ENCODE data around the gene SLC5A4.

The SLC5A4 gene

GRCh38 chr22:32219026-32219425 is 36.1 kb downstream of the SLC5A4 start:
- Mint-ChIP-seq H3K27ac (ENCODE audit: low read depth) (no peak overlapping the region), H3K36me3 (ENCODE audit: insufficient read depth) (no peaks in the 10 kb centered on the region), H3K4me3 (no peak overlapping the region), H3K9me3 (no peaks in the 10 kb centered on the region), H3K4me1 (no peaks in the 10 kb centered on the region), H3K27me3 (peaks cover 16% of the 10 kb centered on the region)
- no peak for DNase-seq (ENCODE audit: low spot score in 2 of 2)
- no peak for ATAC-seq (replicated peaks; ENCODE audit: extremely low read depth, poor library complexity, severe bottlenecking)

GRCh38 chr22:32218470-32218869 is 36.7 kb downstream of the SLC5A4 start:
- no peaks in the 10 kb centered on the region for H3K4me1 Mint-ChIP-seq
- ATAC-seq (replicated peaks; ENCODE audit: extremely low read depth, poor library complexity, severe bottlenecking) (no peak), DNase-seq (ENCODE audit: low spot score in 2 of 2) (no peak)
- no peaks in the 10 kb centered on the region for H3K9me3 Mint-ChIP-seq
- no peak overlapping the region for H3K27ac Mint-ChIP-seq (ENCODE audit: low read depth)
- H3K4me3 Mint-ChIP-seq = no peak overlapping the region
- H3K27me3 Mint-ChIP-seq = peaks cover 13% of the 10 kb centered on the region
- no peaks in the 10 kb centered on the region for H3K36me3 Mint-ChIP-seq (ENCODE audit: insufficient read depth)

- no peak overlapping the region for H3K27ac Mint-ChIP-seq (ENCODE audit: low read depth)
Measured at GRCh38 chr22:32217465-32217864, 37.7 kb downstream of the SLC5A4 start.

GRCh38 chr22:32216911-32217310 is 38.2 kb downstream of the SLC5A4 start:
- no peak for DNase-seq (ENCODE audit: low spot score in 2 of 2)
- H3K9me3 Mint-ChIP-seq = no peaks in the 10 kb centered on the region
- H3K36me3 Mint-ChIP-seq (ENCODE audit: insufficient read depth) = peaks cover 2% of the 10 kb centered on the region
- no peak overlapping the region for H3K27ac Mint-ChIP-seq (ENCODE audit: low read depth)
- no peak for ATAC-seq (replicated peaks; ENCODE audit: extremely low read depth, poor library complexity, severe bottlenecking)
- H3K27me3 Mint-ChIP-seq = peaks cover 22% of the 10 kb centered on the region
- no peak overlapping the region for H3K4me3 Mint-ChIP-seq
- H3K4me1 Mint-ChIP-seq = no peaks in the 10 kb centered on the region

More at GRCh38 chr22:32217465-32217864, 37.7 kb downstream of the SLC5A4 start:
- Mint-ChIP-seq H3K36me3 (ENCODE audit: insufficient read depth) (peaks cover 2% of the 10 kb centered on the region), H3K4me3 (no peak overlapping the region), H3K9me3 (no peaks in the 10 kb centered on the region), H3K27me3 (peaks cover 17% of the 10 kb centered on the region), H3K4me1 (no peaks in the 10 kb centered on the region)
- ATAC-seq (replicated peaks; ENCODE audit: extremely low read depth, poor library complexity, severe bottlenecking) (no peak), DNase-seq (ENCODE audit: low spot score in 2 of 2) (no peak)

- DNase-seq (ENCODE audit: low spot score in 2 of 2) = no peak
- peaks cover 2% of the 10 kb centered on the region for H3K36me3 Mint-ChIP-seq (ENCODE audit: insufficient read depth)
- ATAC-seq (replicated peaks; ENCODE audit: extremely low read depth, poor library complexity, severe bottlenecking) = no peak
- H3K9me3 Mint-ChIP-seq = no peaks in the 10 kb centered on the region
- peaks cover 11% of the 10 kb centered on the region for H3K4me1 Mint-ChIP-seq
- no peak overlapping the region for H3K4me3 Mint-ChIP-seq
- peaks cover 24% of the 10 kb centered on the region for H3K27me3 Mint-ChIP-seq
- H3K27ac Mint-ChIP-seq (ENCODE audit: low read depth) = no peak overlapping the region
Measured at GRCh38 chr22:32211011-32211410, 44.1 kb downstream of the SLC5A4 start.

GRCh38 chr22:32208681-32209080 is 46.5 kb downstream of the SLC5A4 start:
- H3K27ac Mint-ChIP-seq (ENCODE audit: low read depth) = no peak overlapping the region
- peaks cover 38% of the 10 kb centered on the region for H3K27me3 Mint-ChIP-seq
- peaks cover 2% of the 10 kb centered on the region for H3K36me3 Mint-ChIP-seq (ENCODE audit: insufficient read depth)

GRCh38 chr22:32207971-32208480 is 47.1 kb downstream of the SLC5A4 start:
- no peak for DNase-seq (ENCODE audit: low spot score in 2 of 2)
- Mint-ChIP-seq H3K27ac (ENCODE audit: low read depth) (no peak overlapping the region), H3K36me3 (ENCODE audit: insufficient read depth) (no peaks in the 10 kb centered on the region), H3K4me1 (peaks cover 40% of the 10 kb centered on the region), H3K4me3 (no peak overlapping the region), H3K9me3 (no peaks in the 10 kb centered on the region), H3K27me3 (peaks cover 43% of the 10 kb centered on the region)
- ATAC-seq (replicated peaks; ENCODE audit: extremely low read depth, poor library complexity, severe bottlenecking) = no peak

More at GRCh38 chr22:32208681-32209080, 46.5 kb downstream of the SLC5A4 start:
- Mint-ChIP-seq H3K4me3 (no peak overlapping the region), H3K9me3 (no peaks in the 10 kb centered on the region), H3K4me1 (peaks cover 33% of the 10 kb centered on the region)
- no peak for DNase-seq (ENCODE audit: low spot score in 2 of 2)
- no peak for ATAC-seq (replicated peaks; ENCODE audit: extremely low read depth, poor library complexity, severe bottlenecking)

- peak overlapping the region; percentile 81 for H3K4me3 Mint-ChIP-seq
Measured at GRCh38 chr22:32206774-32207758, 48.1 kb downstream of the SLC5A4 start.

GRCh38 chr22:32205974-32206773 is 49.0 kb downstream of the SLC5A4 start:
- peaks cover 31% of the 10 kb centered on the region for H3K27me3 Mint-ChIP-seq
- peak overlapping the region; percentile 81 for H3K4me3 Mint-ChIP-seq
- H3K9me3 Mint-ChIP-seq = no peaks in the 10 kb centered on the region
- H3K36me3 Mint-ChIP-seq (ENCODE audit: insufficient read depth) = no peaks in the 10 kb centered on the region
- no peak for DNase-seq (ENCODE audit: low spot score in 2 of 2)
- no peak overlapping the region for H3K27ac Mint-ChIP-seq (ENCODE audit: low read depth)
- peaks cover 46% of the 10 kb centered on the region for H3K4me1 Mint-ChIP-seq
- no peak for ATAC-seq (replicated peaks; ENCODE audit: extremely low read depth, poor library complexity, severe bottlenecking)

More at GRCh38 chr22:32206774-32207758, 48.1 kb downstream of the SLC5A4 start:
- Mint-ChIP-seq H3K36me3 (ENCODE audit: insufficient read depth) (no peaks in the 10 kb centered on the region), H3K9me3 (no peaks in the 10 kb centered on the region), H3K27ac (ENCODE audit: low read depth) (peak overlapping the region; percentile 7), H3K4me1 (peaks cover 44% of the 10 kb centered on the region), H3K27me3 (peaks cover 34% of the 10 kb centered on the region)
- ATAC-seq (replicated peaks; ENCODE audit: extremely low read depth, poor library complexity, severe bottlenecking) (no peak), DNase-seq (ENCODE audit: low spot score in 2 of 2) (no peak)

GRCh38 chr22:32204856-32205722 is 50.1 kb downstream of the SLC5A4 start, which contains the start of gene RFPL2:
RFPL2 (minus strand) TSS chr22:32205073; CDS start chr22:32202451, 2,622 bp downstream.
- Mint-ChIP-seq H3K9me3 (no peaks in the 10 kb centered on the region), H3K4me3 (peak within 1 kb of the TSS; percentile 81), H3K36me3 (ENCODE audit: insufficient read depth) (no peaks in the 10 kb centered on the region), H3K27ac (ENCODE audit: low read depth) (peak within 1 kb of the TSS; percentile 67), H3K27me3 (peaks cover 31% of the 10 kb centered on the region), H3K4me1 (peaks cover 53% of the 10 kb centered on the region)
- DNase-seq (ENCODE audit: low spot score in 2 of 2) (no peak), ATAC-seq (replicated peaks; ENCODE audit: extremely low read depth, poor library complexity, severe bottlenecking) (peak; percentile 65)

GRCh38 chr22:32204040-32204855 is 50.9 kb downstream of the SLC5A4 start:
- DNase-seq (ENCODE audit: low spot score in 2 of 2) (no peak), ATAC-seq (replicated peaks; ENCODE audit: extremely low read depth, poor library complexity, severe bottlenecking) (peak; percentile 33)
- Mint-ChIP-seq H3K4me1 (peaks cover 53% of the 10 kb centered on the region), H3K36me3 (ENCODE audit: insufficient read depth) (no peaks in the 10 kb centered on the region), H3K27ac (ENCODE audit: low read depth) (peak overlapping the region; percentile 67), H3K27me3 (peaks cover 31% of the 10 kb centered on the region), H3K9me3 (no peaks in the 10 kb centered on the region), H3K4me3 (peak overlapping the region; percentile 81)

Data from central memory CD8-positive, alpha-beta T cell (primary cell).